Tibial artery (tissue), 4 donors: Measurements from ENCODE around the gene SNTG2.

Source experiments
- DNase-seq, 2 donors: peaks; one replicate each; pipeline ENCODE4 v3.0.0-alpha.2; 2019
- H3K27ac ChIP-seq, 2 donors: fragments of 200-600 bp; sonication (generic) in 1 of 2; 1 replicate in 1 of 2; 2 replicates in 1 of 2; pipeline ENCODE4 v1.5.1; 2018 to 2019; ENCODE audit warnings: mild to moderate bottlenecking in 1 of 2
- H3K27me3 ChIP-seq, 2 donors: fragments of 200-600 bp; sonication (generic) in 1 of 2; one replicate each; pipeline versions ENCODE4 v1.5.1 to v1.6.0; 2016 to 2019
- H3K36me3 ChIP-seq, 3 donors: fragments of 200-600 bp; sonication (generic) in 2 of 3; one replicate each; pipeline ENCODE4 v1.5.1; 2016 to 2019; ENCODE audit warnings: mild to moderate bottlenecking in 2 of 3
- H3K4me1 ChIP-seq, 4 donors: fragments of 200-600 bp; sonication (generic) in 2 of 4; 1 replicate in 3 of 4; 2 replicates in 1 of 4; pipeline ENCODE4 v1.5.1; 2016 to 2019
- H3K4me3 ChIP-seq, 2 donors: fragments of 200-600 bp; sonication (generic) in 1 of 2; 1 replicate in 1 of 2; 2 replicates in 1 of 2; pipeline ENCODE4 v1.5.1; 2018 to 2019; ENCODE audit warnings: mild to moderate bottlenecking in 2 of 2
- H3K9me3 ChIP-seq, 3 donors: fragments of 200-600 bp; sonication (generic) in 1 of 3; one replicate each; pipeline ENCODE4 v1.5.1; 2016 to 2019
- CTCF ChIP-seq, 2 experiments: fragments of 200-600 bp in 1 of 2; fragments of 450-650 bp in 1 of 2; IDR thresholded peaks; one replicate each; pipeline ENCODE4 v1.5.1; 2017 to 2019; ENCODE audit warnings: antibody characterized with exemption in 2 of 2, mild to moderate bottlenecking in 1 of 2, moderate library complexity in 1 of 2
- intact Hi-C: fragments of 100-400 bp; cut with DNase I; formaldehyde crosslinking; loops from one replicate; pipeline ENCODE4 v1.15.0; 2023; ENCODE audit warnings: low total_unique reads

SNTG2 gene

GRCh38 chr2:1053786-1054185, 103.1 kb downstream of the SNTG2 start:
- no peak for TF ChIP-seq CTCF (IDR thresholded peaks at IDR 0.05)
- Histone ChIP-seq H3K4me1 (no peaks in the 10 kb centered on the region), H3K27ac (no peak overlapping the region), H3K4me3 (no peak overlapping the region), H3K9me3 (peaks cover 0 to 5% (median 0%) of the 10 kb centered on the region in 3 donors), H3K36me3 (no peaks in the 10 kb centered on the region), H3K27me3 (peaks cover 0 to 6% of the 10 kb centered on the region in 2 donors)
- no peak for DNase-seq
- intact Hi-C loops = no loop called here

DNA sequence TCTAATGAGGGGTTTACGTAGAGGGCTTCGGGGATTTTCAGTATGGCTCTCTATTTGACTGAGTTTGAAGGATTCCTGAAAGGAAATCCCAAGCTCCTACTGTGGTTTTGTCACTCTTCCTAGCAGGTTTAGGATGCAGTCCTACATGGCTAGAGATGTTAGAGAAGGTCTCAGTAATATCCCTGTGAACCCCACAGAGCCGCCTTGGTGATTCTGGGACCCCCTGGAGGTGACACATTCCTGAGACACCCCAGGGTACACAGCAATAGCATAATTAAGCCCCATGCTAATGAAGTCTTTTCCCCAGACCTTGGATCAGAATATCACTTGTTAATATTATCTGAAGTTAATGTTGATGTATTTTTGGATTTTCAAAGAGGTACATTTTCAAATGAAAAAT, 103.8 kb downstream of the SNTG2 start:
- Histone ChIP-seq H3K27ac (no peak overlapping the region), H3K36me3 (no peaks in the 10 kb centered on the region), H3K4me3 (no peak overlapping the region), H3K4me1 (no peaks in the 10 kb centered on the region), H3K9me3 (no peaks in the 10 kb centered on the region), H3K27me3 (peaks cover 0 to 7% of the 10 kb centered on the region in 2 donors)
- TF ChIP-seq CTCF (IDR thresholded peaks at IDR 0.05) = no peak
- DNase-seq = no peak
- intact Hi-C loops = no loop called here

GRCh38 chr2:1055014-1055595, 104.5 kb downstream of the SNTG2 start:
- intact Hi-C loops = no loop called here
- no peak overlapping the region for H3K27ac ChIP-seq
- peaks cover 0 to 7% of the 10 kb centered on the region in 2 donors for H3K27me3 ChIP-seq
- no peaks in the 10 kb centered on the region for H3K4me1 ChIP-seq
- no peaks in the 10 kb centered on the region for H3K9me3 ChIP-seq
- H3K36me3 ChIP-seq = no peaks in the 10 kb centered on the region
- DNase-seq = no peak
- no peak for TF ChIP-seq CTCF (IDR thresholded peaks at IDR 0.05)
- no peak overlapping the region for H3K4me3 ChIP-seq

DNA sequence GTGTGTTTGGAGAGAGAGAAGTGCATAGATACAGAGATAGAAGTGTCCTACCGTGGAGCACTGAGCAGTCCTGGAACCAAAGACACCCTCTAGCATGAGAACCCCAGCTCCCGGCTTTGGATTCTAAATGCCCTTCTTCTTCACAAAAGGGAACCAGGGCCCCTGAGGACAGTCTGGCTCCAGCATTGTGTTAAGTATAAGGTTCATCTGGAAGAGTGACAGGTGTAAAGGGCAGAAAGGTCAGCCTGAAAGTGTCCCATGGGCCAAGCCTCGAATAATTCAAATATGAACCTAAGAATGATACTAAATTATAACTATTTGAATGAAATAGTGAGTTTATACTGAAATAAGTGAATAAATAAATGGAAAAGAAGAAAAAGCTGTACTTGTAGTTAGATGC, 109.7 kb downstream of the SNTG2 start:
- H3K27me3 ChIP-seq = peaks cover 0 to 6% of the 10 kb centered on the region in 2 donors
- no peaks in the 10 kb centered on the region for H3K9me3 ChIP-seq
- no peaks in the 10 kb centered on the region for H3K36me3 ChIP-seq
- no peak for TF ChIP-seq CTCF (IDR thresholded peaks at IDR 0.05)
- no peaks in the 10 kb centered on the region for H3K4me1 ChIP-seq
- H3K4me3 ChIP-seq = no peak overlapping the region
- no peak for DNase-seq
- H3K27ac ChIP-seq = no peak overlapping the region
- intact Hi-C loops = no loop called here

DNA sequence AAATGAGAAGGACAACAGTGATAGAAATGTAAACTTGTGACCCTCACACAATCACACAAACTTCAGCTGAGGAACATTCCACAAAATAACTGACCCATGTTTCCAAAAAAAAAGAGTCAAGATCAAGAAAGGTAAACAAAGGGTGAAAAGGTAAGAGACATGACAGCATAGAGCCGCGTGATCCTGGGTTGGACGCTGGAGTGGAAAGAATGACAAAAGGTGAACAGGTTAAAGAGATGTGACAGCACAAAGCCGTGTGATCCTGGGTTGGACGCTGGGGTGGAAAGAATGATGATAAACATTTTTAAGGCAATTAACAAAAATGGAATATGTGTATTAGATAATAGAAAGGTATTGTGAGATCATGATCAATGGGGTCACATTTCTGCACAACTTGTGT, 110.3 kb downstream of the SNTG2 start:
- Histone ChIP-seq H3K4me3 (no peak overlapping the region), H3K4me1 (no peaks in the 10 kb centered on the region), H3K9me3 (no peaks in the 10 kb centered on the region), H3K27ac (no peak overlapping the region), H3K27me3 (peaks cover 0 to 6% of the 10 kb centered on the region in 2 donors), H3K36me3 (no peaks in the 10 kb centered on the region)
- TF ChIP-seq CTCF (IDR thresholded peaks at IDR 0.05) = no peak
- no peak for DNase-seq
- intact Hi-C loops = no loop called here

DNA sequence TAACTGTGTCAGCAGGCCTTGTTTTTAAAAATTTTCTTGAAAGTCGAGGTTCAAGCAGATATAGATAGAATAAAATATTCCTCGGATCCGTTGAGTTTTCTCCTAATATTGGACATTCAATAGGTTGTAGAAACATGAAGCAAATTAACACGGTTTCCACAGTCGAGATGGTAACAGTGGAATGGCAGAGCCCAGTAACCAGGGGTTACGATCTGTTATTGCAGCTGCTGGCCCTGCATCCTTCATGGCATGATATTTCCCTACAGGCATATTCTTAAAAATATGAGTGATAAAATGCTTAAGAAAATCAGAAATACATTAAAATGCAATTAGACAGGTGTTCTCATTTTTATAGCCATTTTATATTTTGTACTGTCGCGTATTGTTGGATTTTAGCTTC, 117.6 kb downstream of the SNTG2 start:
- Histone ChIP-seq H3K27ac (no peak overlapping the region), H3K36me3 (no peaks in the 10 kb centered on the region), H3K4me3 (no peak overlapping the region), H3K9me3 (peaks cover 0 to 6% (median 0%) of the 10 kb centered on the region in 3 donors), H3K27me3 (no peaks in the 10 kb centered on the region), H3K4me1 (no peaks in the 10 kb centered on the region)
- intact Hi-C loops = no loop called here
- no peak for DNase-seq
- TF ChIP-seq CTCF (IDR thresholded peaks at IDR 0.05) = no peak
